Peyer's patch (tissue), 4 donors: ENCODE measurements around the gene INTS1.

ENCODE experiments used
- CTCF ChIP-seq, 6 experiments: fragments of 450-650 bp in 4 of 6; fragments of 200-600 bp in 2 of 6; sonication (generic) in 1 of 6; IDR thresholded peaks; one replicate each; pipeline ENCODE4 v1.5.1; 2017 to 2019; ENCODE audit warnings: antibody characterized with exemption in 6 of 6, mild to moderate bottlenecking in 3 of 6, moderate library complexity in 1 of 6
- POLR2A ChIP-seq, 2 donors: fragments of 450-650 bp; IDR thresholded peaks; one replicate each; pipeline ENCODE4 v1.5.1; 2017; ENCODE audit warnings: antibody characterized with exemption in 2 of 2, mild to moderate bottlenecking in 2 of 2, moderate library complexity in 2 of 2

DNA sequence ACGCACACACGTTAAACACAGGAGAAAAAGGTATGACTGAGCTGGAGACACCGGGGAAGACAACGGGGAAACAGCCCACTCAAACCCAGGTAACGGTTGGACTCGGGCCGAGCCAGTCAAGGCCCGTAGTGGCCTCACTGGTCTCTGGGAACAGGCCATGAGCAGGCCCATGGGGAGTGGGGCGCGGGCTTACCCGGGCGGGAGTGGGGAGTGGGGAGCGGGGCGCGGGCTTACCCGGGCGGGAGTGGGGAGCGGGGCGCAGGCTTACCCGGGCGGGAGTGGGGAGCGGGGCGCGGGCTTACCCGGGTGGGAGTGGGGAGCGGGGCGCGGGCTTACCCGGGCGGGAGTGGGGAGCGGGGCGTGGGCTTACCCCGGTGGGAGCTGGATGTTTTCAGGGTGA lies 11.5 kb downstream of the INTS1 start:
- no peak for TF ChIP-seq CTCF (IDR thresholded peaks at IDR 0.05)
- no peak for TF ChIP-seq POLR2A (IDR thresholded peaks at IDR 0.05)
